HepG2 (cell line): ENCODE results near the gene FTL. TPM values are rescaled to one million over a fixed set of nuclear protein-coding genes. Genes with fewer than 3 reads are reported as not detected.
A peak's percentile ranks its signal among the peaks of the same experiment; 100 is the strongest.

Experiments
- BRCA1 ChIP-seq: sonication (generic); formaldehyde crosslinking; IDR thresholded peaks from 2 replicates; pipeline ENCODE4 v1.4.0; 2020; ENCODE audit warnings: missing genetic modification reagents
- GABPA ChIP-seq, 2 experiments: IDR thresholded peaks; 2 replicates each; pipeline ENCODE4 v1.6.1; 2011 to 2016; ENCODE audit warnings: low read depth in 2 of 2, low read length in 1 of 2, missing biosample characterization in 1 of 2, missing genetic modification characterization in 1 of 2
- NCOA2 ChIP-seq: sonication (generic); formaldehyde crosslinking; IDR thresholded peaks from 2 replicates; pipeline ENCODE4 v1.8.0; 2022; ENCODE audit warnings: inconsistent platforms
- NFE2 ChIP-seq: sonication (generic); formaldehyde crosslinking; IDR thresholded peaks from 2 replicates; pipeline ENCODE4 v1.4.0; 2020; ENCODE audit warnings: missing genetic modification reagents
- RCOR2 ChIP-seq: IDR thresholded peaks from 2 replicates; pipeline ENCODE4 v1.6.1; 2016; ENCODE audit warnings: missing biosample characterization, missing genetic modification reagents
- REL ChIP-seq: sonication (generic); formaldehyde crosslinking; conservative IDR thresholded peaks from 2 replicates; pipeline ENCODE4 v1.8.0; 2022; ENCODE audit warnings: mild to moderate bottlenecking, missing genetic modification reagents, moderate library complexity
- TARDBP ChIP-seq: sonication (generic); formaldehyde crosslinking; IDR thresholded peaks from 2 replicates; pipeline ENCODE4 v1.8.0; 2022; ENCODE audit warnings: mild to moderate bottlenecking, missing genetic modification reagents
- ZKSCAN5 ChIP-seq: sonication (generic); formaldehyde crosslinking; IDR thresholded peaks from 2 replicates; pipeline ENCODE4 v1.5.1; 2020; ENCODE audit warnings: mild to moderate bottlenecking, missing genetic modification reagents
- ZNF256 ChIP-seq: sonication (generic); formaldehyde crosslinking; conservative IDR thresholded peaks from 2 replicates; pipeline ENCODE4 v1.4.0; 2020; ENCODE audit warnings: missing genetic modification reagents
- ZNF747 ChIP-seq: sonication (generic); formaldehyde crosslinking; IDR thresholded peaks from 2 replicates; pipeline ENCODE4 v1.8.1; 2023; ENCODE audit warnings: missing genetic modification reagents, mild to moderate bottlenecking, borderline replicate concordance
- polyA plus RNA-seq, 8 experiments: library from polyadenylated mRNA; depleted of rRNA in 3 of 8; stranded (reverse) in 7 of 8; unstranded in 1 of 8; fragments of >200 nt; fragmentation: Illumina TruSeq in 4 of 8; extraction: Trizol in 4 of 8; gene quantifications; 2 replicates each; pipeline versions ENCODE4 v1.2.1 to v1.2.3, GENCODE V29; 2011 to 2016; ENCODE audit warnings: low read depth in 4 of 8, missing spikeins in 1 of 8, mixed read lengths in 1 of 8; ENCODE audit not compliant: insufficient read depth in 1 of 8
- total RNA-seq, 5 experiments: library from RNA; depleted of rRNA; stranded (reverse); fragments of >200 nt; fragmentation: Illumina TruSeq; extraction: Trizol; gene quantifications; 2 replicates each; pipeline ENCODE4 v1.2.3, GENCODE V29; 2016; ENCODE audit warnings: low read depth in 1 of 5
- TF ChIP-seq, protein P1 (sequence below): sonication (generic); formaldehyde crosslinking; IDR thresholded peaks from 2 replicates; pipeline ENCODE4 v1.8.1; 2023; ENCODE audit warnings: mild to moderate bottlenecking, missing genetic modification reagents
- TF ChIP-seq, protein P2 (sequence below): sonication (generic); formaldehyde crosslinking; IDR thresholded peaks from 2 replicates; pipeline ENCODE4 v1.4.0; 2020; ENCODE audit warnings: missing genetic modification reagents, borderline replicate concordance
- TF ChIP-seq, protein P3 (sequence below): sonication (generic); formaldehyde crosslinking; IDR thresholded peaks from 2 replicates; pipeline ENCODE4 v1.4.0; 2020; ENCODE audit warnings: missing genetic modification reagents
- TF ChIP-seq, protein P4 (sequence below): fragments of 450-650 bp; IDR thresholded peaks from 2 replicates; pipeline ENCODE4 v1.6.1; 2016
- TF ChIP-seq, protein P5 (sequence below): sonication (generic); formaldehyde crosslinking; IDR thresholded peaks from 2 replicates; pipeline ENCODE4 v1.5.1; 2020; ENCODE audit warnings: mild to moderate bottlenecking, missing genetic modification reagents, moderate library complexity
- TF ChIP-seq, protein P6 (sequence below): sonication (generic); formaldehyde crosslinking; IDR thresholded peaks from 2 replicates; pipeline ENCODE4 v1.4.0; 2020; ENCODE audit warnings: missing genetic modification reagents

FTL gene
- total and polyA plus RNA-seq, 2 of the 13 experiments (the other 11 are each of a cell fraction or from before 2014, with no cell fraction given): 2,721 to 8,800 TPM

DNA sequence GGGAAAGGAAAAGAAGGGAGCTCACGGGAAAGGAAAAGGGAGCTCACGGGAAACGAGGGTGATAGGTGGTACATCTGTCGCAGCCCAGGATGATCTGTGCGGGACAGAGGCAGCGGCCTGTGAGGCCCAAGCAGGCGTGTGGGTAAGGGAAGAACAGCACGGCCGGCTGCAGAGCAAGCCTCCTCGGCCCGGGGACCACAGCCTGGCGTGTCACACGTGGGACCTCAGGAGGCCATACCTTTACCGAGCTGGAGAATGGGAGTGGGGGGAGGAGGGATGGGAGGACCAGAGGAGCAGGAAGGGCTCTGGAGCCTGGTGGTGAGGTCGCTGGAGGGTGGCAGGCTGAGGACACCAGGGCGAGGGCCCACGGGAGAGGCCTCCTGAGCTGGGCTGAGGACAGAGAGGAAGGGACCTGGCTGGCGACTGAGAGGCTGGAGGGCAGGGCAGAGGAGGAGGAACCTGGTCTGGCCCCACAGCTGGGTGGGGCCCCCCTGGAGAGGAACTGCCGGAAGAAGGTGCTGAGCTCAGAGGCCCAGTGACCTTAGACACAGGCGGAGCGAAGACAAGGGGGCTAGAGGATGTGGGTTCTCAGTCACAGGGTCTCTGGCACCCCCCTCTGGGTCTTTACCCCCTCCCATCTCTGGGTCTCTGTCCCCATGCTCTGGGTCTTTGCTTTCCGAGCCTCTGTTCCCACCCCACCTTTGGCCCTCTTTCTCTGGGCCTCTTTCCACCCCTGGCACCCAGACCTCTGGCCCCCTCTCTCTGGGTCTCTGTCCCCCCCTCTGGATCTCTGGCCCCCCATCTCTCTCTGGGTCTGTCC, 2.9 kb upstream of the FTL start (continued):
- TF ChIP-seq ZNF747 (peak; percentile 93; the same call in 1 of the 2 replicates), REL (CRISPR knock-in tag) (no peak; the same call in 1 of the 2 replicates), TARDBP (no peak; the same call in 1 of the 2 replicates), NCOA2 (CRISPR knock-in tag) (peak; percentile 70), GABPA (IDR thresholded peaks at IDR 0.05; ENCODE audit: low read depth, low read length) (no peak), GABPA (CRISPR knock-in tag; IDR thresholded peaks at IDR 0.05; ENCODE audit: low read depth) (peak; percentile 74), ZKSCAN5 (peak; percentile 78), ZNF256 (CRISPR knock-in tag) (no peak; the same call in 1 of the 2 replicates), RCOR2 (CRISPR knock-in tag) (no peak), BRCA1 (peak; percentile 53; the same call in 1 of the 2 replicates), NFE2 (0 out of 2 replicates have a peak, but pooled peaks have one; percentile 8)
- TF ChIP-seq, protein P1, sequence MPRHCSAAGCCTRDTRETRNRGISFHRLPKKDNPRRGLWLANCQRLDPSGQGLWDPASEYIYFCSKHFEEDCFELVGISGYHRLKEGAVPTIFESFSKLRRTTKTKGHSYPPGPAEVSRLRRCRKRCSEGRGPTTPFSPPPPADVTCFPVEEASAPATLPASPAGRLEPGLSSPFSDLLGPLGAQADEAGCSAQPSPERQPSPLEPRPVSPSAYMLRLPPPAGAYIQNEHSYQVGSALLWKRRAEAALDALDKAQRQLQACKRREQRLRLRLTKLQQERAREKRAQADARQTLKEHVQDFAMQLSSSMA: peak; percentile 67; the same call in 1 of the 2 replicates
- TF ChIP-seq, protein P2, sequence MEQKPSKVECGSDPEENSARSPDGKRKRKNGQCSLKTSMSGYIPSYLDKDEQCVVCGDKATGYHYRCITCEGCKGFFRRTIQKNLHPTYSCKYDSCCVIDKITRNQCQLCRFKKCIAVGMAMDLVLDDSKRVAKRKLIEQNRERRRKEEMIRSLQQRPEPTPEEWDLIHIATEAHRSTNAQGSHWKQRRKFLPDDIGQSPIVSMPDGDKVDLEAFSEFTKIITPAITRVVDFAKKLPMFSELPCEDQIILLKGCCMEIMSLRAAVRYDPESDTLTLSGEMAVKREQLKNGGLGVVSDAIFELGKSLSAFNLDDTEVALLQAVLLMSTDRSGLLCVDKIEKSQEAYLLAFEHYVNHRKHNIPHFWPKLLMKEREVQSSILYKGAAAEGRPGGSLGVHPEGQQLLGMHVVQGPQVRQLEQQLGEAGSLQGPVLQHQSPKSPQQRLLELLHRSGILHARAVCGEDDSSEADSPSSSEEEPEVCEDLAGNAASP (CRISPR knock-in tag): peak; percentile 71; the same call in 1 of the 2 replicates
- TF ChIP-seq, protein P3, sequence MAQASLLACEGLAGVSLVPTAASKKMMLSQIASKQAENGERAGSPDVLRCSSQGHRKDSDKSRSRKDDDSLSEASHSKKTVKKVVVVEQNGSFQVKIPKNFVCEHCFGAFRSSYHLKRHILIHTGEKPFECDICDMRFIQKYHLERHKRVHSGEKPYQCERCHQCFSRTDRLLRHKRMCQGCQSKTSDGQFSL (CRISPR knock-in tag): peak; percentile 93
- TF ChIP-seq, protein P4, sequence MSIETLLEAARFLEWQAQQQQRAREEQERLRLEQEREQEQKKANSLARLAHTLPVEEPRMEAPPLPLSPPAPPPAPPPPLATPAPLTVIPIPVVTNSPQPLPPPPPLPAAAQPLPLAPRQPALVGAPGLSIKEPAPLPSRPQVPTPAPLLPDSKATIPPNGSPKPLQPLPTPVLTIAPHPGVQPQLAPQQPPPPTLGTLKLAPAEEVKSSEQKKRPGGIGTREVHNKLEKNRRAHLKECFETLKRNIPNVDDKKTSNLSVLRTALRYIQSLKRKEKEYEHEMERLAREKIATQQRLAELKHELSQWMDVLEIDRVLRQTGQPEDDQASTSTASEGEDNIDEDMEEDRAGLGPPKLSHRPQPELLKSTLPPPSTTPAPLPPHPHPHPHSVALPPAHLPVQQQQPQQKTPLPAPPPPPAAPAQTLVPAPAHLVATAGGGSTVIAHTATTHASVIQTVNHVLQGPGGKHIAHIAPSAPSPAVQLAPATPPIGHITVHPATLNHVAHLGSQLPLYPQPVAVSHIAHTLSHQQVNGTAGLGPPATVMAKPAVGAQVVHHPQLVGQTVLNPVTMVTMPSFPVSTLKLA: no peak
- TF ChIP-seq, protein P5, sequence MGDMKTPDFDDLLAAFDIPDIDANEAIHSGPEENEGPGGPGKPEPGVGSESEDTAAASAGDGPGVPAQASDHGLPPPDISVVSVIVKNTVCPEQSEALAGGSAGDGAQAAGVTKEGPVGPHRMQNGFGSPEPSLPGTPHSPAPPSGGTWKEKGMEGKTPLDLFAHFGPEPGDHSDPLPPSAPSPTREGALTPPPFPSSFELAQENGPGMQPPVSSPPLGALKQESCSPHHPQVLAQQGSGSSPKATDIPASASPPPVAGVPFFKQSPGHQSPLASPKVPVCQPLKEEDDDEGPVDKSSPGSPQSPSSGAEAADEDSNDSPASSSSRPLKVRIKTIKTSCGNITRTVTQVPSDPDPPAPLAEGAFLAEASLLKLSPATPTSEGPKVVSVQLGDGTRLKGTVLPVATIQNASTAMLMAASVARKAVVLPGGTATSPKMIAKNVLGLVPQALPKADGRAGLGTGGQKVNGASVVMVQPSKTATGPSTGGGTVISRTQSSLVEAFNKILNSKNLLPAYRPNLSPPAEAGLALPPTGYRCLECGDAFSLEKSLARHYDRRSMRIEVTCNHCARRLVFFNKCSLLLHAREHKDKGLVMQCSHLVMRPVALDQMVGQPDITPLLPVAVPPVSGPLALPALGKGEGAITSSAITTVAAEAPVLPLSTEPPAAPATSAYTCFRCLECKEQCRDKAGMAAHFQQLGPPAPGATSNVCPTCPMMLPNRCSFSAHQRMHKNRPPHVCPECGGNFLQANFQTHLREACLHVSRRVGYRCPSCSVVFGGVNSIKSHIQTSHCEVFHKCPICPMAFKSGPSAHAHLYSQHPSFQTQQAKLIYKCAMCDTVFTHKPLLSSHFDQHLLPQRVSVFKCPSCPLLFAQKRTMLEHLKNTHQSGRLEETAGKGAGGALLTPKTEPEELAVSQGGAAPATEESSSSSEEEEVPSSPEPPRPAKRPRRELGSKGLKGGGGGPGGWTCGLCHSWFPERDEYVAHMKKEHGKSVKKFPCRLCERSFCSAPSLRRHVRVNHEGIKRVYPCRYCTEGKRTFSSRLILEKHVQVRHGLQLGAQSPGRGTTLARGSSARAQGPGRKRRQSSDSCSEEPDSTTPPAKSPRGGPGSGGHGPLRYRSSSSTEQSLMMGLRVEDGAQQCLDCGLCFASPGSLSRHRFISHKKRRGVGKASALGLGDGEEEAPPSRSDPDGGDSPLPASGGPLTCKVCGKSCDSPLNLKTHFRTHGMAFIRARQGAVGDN (CRISPR knock-in tag): peak; percentile 94
- TF ChIP-seq, protein P6, sequence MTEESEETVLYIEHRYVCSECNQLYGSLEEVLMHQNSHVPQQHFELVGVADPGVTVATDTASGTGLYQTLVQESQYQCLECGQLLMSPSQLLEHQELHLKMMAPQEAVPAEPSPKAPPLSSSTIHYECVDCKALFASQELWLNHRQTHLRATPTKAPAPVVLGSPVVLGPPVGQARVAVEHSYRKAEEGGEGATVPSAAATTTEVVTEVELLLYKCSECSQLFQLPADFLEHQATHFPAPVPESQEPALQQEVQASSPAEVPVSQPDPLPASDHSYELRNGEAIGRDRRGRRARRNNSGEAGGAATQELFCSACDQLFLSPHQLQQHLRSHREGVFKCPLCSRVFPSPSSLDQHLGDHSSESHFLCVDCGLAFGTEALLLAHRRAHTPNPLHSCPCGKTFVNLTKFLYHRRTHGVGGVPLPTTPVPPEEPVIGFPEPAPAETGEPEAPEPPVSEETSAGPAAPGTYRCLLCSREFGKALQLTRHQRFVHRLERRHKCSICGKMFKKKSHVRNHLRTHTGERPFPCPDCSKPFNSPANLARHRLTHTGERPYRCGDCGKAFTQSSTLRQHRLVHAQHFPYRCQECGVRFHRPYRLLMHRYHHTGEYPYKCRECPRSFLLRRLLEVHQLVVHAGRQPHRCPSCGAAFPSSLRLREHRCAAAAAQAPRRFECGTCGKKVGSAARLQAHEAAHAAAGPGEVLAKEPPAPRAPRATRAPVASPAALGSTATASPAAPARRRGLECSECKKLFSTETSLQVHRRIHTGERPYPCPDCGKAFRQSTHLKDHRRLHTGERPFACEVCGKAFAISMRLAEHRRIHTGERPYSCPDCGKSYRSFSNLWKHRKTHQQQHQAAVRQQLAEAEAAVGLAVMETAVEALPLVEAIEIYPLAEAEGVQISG (CRISPR knock-in tag): peak; percentile 85
